ENCODE measurements around the gene PSMB8. TPM values are rescaled to one million over a fixed set of nuclear protein-coding genes. Genes with fewer than 3 reads are reported as not detected.
A peak's percentile ranks its signal among the peaks of the same experiment; 100 is the strongest.

The PSMB8 gene
- total RNA-seq, 1 experiment from 2014 or later: 0.96 TPM

GRCh38 chr6:32855467-32856174, 11.8 kb upstream of the PSMB8 start:
- H3K9me3 ChIP-seq (ENCODE audit: control insufficient read depth in 1 of 2, insufficient read depth in 1 of 2, low read depth in 1 of 2, low read length in 2 of 2): no peaks in the 10 kb centered on the region
- TF ChIP-seq CBX3 (IDR thresholded peaks at IDR 0.05; ENCODE audit: low read depth) (no peak), ZNF274 (IDR thresholded peaks at IDR 0.05; ENCODE audit: low read depth, low read length) (no peak), SIN3A (IDR thresholded peaks at IDR 0.05; ENCODE audit: low read depth) (no peak), ZFX (IDR thresholded peaks at IDR 0.05) (no peak)
- H3K9me2 ChIP-seq (ENCODE audit: insufficient read depth): no peaks in the 10 kb centered on the region
- no peaks in the 10 kb centered on the region for H3K36me3 ChIP-seq (ENCODE audit: control insufficient read depth in 1 of 2, insufficient read depth in 2 of 2, low read length in 2 of 2)
- CTCF ChIA-PET: interaction anchor here (1.0 to 5.9 kb wide), 2 partner anchors 13 to 17 kb away, joined by 7 to 80 read pairs; partner anchors contain the start of gene TAP2
- H3K79me2 ChIP-seq (ENCODE audit: insufficient read depth, low read length): no peaks in the 10 kb centered on the region
- DNase-seq (ENCODE audit: low read depth, low spot score): no peak
- H3K4me3 ChIP-seq (replicated peaks in 1 of 2; ENCODE audit: low read depth in 1 of 2, low read length in 2 of 2): no peak overlapping the region
- no peak overlapping the region for H3K9ac ChIP-seq (ENCODE audit: low read length)
- no TSS peak for BruUV-seq (replicated peaks)
- no peak for ATAC-seq
- no peaks in the 10 kb centered on the region for H4K20me1 ChIP-seq (ENCODE audit: insufficient read depth)
- H3K4me2 ChIP-seq (ENCODE audit: low read length): no peak overlapping the region
- no peaks in the 10 kb centered on the region for H3K27me3 ChIP-seq (ENCODE audit: insufficient read depth, low read length)
- peaks cover 8 to 19% of the 10 kb centered on the region in 2 experiments; a peak in 3 of 4 replicates for H3K4me1 ChIP-seq (ENCODE audit: control insufficient read depth in 1 of 2, insufficient read depth in 2 of 2, low read length in 2 of 2)
- RAD21 ChIA-PET (ENCODE audit: low non-redundant PET in 1 of 2, low total read pairs in 2 of 2, uncharacterized antibody in 2 of 2, unreplicated experiment in 2 of 2): no interaction called here
- intact Hi-C loops (cut with micrococcal nuclease): no loop called here
- POLR2A ChIA-PET: interaction anchor here (0.7 to 3.5 kb wide), 3 partner anchors 11 to 116 kb away, joined by 3 to 25 read pairs (median 12); partner anchors contain the start of genes PSMB8 and TAP2
- no peak overlapping the region for H2AFZ ChIP-seq (ENCODE audit: low read depth, low read length, poor library complexity, severe bottlenecking)
- H3K27ac ChIP-seq (ENCODE audit: low read depth, low read length): no peak overlapping the region

- H3K36me3 ChIP-seq (ENCODE audit: control insufficient read depth in 1 of 2, insufficient read depth in 2 of 2, low read length in 2 of 2): no peaks in the 10 kb centered on the region; a peak in 1 of 4 replicates
- TF ChIP-seq REST (IDR thresholded peaks at IDR 0.05; ENCODE audit: low read depth) (no peak), ELF1 (IDR thresholded peaks at IDR 0.05; ENCODE audit: borderline replicate concordance, low read depth) (no peak), TCF7L2 (IDR thresholded peaks at IDR 0.05; ENCODE audit: borderline replicate concordance, extremely low read depth, insufficient read depth, insufficient read length) (no peak), RAD21 (IDR thresholded peaks at IDR 0.05; ENCODE audit: low read depth) (no peak), ZFX (IDR thresholded peaks at IDR 0.05) (no peak), SRF (IDR thresholded peaks at IDR 0.05; ENCODE audit: low read depth) (no peak), MAX (IDR thresholded peaks at IDR 0.05) (no peak), POLR2AphosphoS5 (IDR thresholded peaks at IDR 0.05; ENCODE audit: low read depth, low read length) (no peak), CBX3 (IDR thresholded peaks at IDR 0.05; ENCODE audit: low read depth) (no peak), EZH2 (IDR thresholded peaks at IDR 0.05) (no peak), POLR2A (IDR thresholded peaks at IDR 0.05; ENCODE audit: borderline replicate concordance, extremely low read depth, insufficient read depth, insufficient read length) (no peak), CEBPB (IDR thresholded peaks at IDR 0.05; ENCODE audit: low read depth) (no peak), EGR1 (IDR thresholded peaks at IDR 0.05; ENCODE audit: low read depth) (no peak)
Measured at GRCh38 chr6:32854376-32855178, 10.7 kb upstream of the PSMB8 start.

More at GRCh38 chr6:32854376-32855178, 10.7 kb upstream of the PSMB8 start:
- H3K4me3 ChIP-seq (replicated peaks in 1 of 2; ENCODE audit: low read depth in 1 of 2, low read length in 2 of 2): peak overlapping the region; percentile 88 to 95
- H3K27ac ChIP-seq (ENCODE audit: low read depth, low read length): peak overlapping the region; percentile 84; the same call in 1 of the 2 replicates
- H3K9ac ChIP-seq (ENCODE audit: low read length): peak overlapping the region; percentile 93
- no peaks in the 10 kb centered on the region for H3K27me3 ChIP-seq (ENCODE audit: insufficient read depth, low read length)
- DNase-seq (ENCODE audit: low read depth, low spot score) (no peak), ATAC-seq (no peak)
- no peaks in the 10 kb centered on the region for H3K79me2 ChIP-seq (ENCODE audit: insufficient read depth, low read length)
- intact Hi-C loops (cut with micrococcal nuclease): loop anchor here (1.0 kb wide), 1 partner anchor 16 kb away; the partner anchor contains the start of gene TAP2
- H3K4me1 ChIP-seq (ENCODE audit: control insufficient read depth in 1 of 2, insufficient read depth in 2 of 2, low read length in 2 of 2): peaks cover 8 to 17% of the 10 kb centered on the region in 2 experiments; a peak in 3 of 4 replicates
- POLR2A ChIA-PET: interaction anchor here (0.7 to 3.5 kb wide), 3 partner anchors 10 to 117 kb away, joined by 3 to 25 read pairs (median 12); partner anchors contain the start of genes PSMB8 and TAP2
- no peaks in the 10 kb centered on the region for H3K9me2 ChIP-seq (ENCODE audit: insufficient read depth)
- H2AFZ ChIP-seq (ENCODE audit: low read depth, low read length, poor library complexity, severe bottlenecking): peak overlapping the region; percentile 47
- BruUV-seq (replicated peaks): no TSS peak
- peak overlapping the region; percentile 99 for H3K4me2 ChIP-seq (ENCODE audit: low read length)
- no peaks in the 10 kb centered on the region for H4K20me1 ChIP-seq (ENCODE audit: insufficient read depth)
- RAD21 ChIA-PET (ENCODE audit: low non-redundant PET in 1 of 2, low total read pairs in 2 of 2, uncharacterized antibody in 2 of 2, unreplicated experiment in 2 of 2): interaction anchor here in 1 of 2 experiments (1.5 kb wide), 1 partner anchor 16 kb away, joined by 16 read pairs; the partner anchor contains the start of gene TAP2
- CTCF ChIA-PET: interaction anchor here (1.0 to 5.9 kb wide), 5 partner anchors 14 to 130 kb away, joined by 4 to 80 read pairs (median 9); partner anchors contain the start of gene TAP2
- no peaks in the 10 kb centered on the region for H3K9me3 ChIP-seq (ENCODE audit: control insufficient read depth in 1 of 2, insufficient read depth in 1 of 2, low read depth in 1 of 2, low read length in 2 of 2)

Data from HCT116 (cell line).